ENCODE data around the gene MICU2. TPM values are rescaled to one million over a fixed set of nuclear protein-coding genes. Genes with fewer than 3 reads are reported as not detected.

MICU2 gene
- total and polyA plus RNA-seq, 3 donors from 2014 or later, result 43.2 to 98.9 (median 81.1) TPM

GRCh38 chr13:21541271-21541670 lies 62.7 kb downstream of the MICU2 start:
- TF ChIP-seq CTCF (IDR thresholded peaks at IDR 0.05) (no peak), POLR2A (IDR thresholded peaks at IDR 0.05) (no peak)
- DNase-seq, result no peak
- Histone ChIP-seq H3K27ac (no peak overlapping the region), H3K4me1 (no peaks in the 10 kb centered on the region), H3K27me3 (no peaks in the 10 kb centered on the region), H3K4me3 (no peak overlapping the region), H3K36me3 (ENCODE audit: low read depth, missing control alignments) (no peaks in the 10 kb centered on the region), H3K9me3 (no peaks in the 10 kb centered on the region)
- intact Hi-C loops (cut with DNase I; ENCODE audit: low total_unique reads), result no loop called here

- no peaks in the 10 kb centered on the region for H3K27me3 ChIP-seq
- H3K4me1 ChIP-seq, result no peaks in the 10 kb centered on the region
- no peak for DNase-seq
- H3K9me3 ChIP-seq, result no peaks in the 10 kb centered on the region
- H3K36me3 ChIP-seq (ENCODE audit: low read depth, missing control alignments), result no peaks in the 10 kb centered on the region
- intact Hi-C loops (cut with DNase I; ENCODE audit: low total_unique reads), result no loop called here
- H3K27ac ChIP-seq, result no peak overlapping the region
- TF ChIP-seq CTCF (IDR thresholded peaks at IDR 0.05) (no peak), POLR2A (IDR thresholded peaks at IDR 0.05) (no peak)
- H3K4me3 ChIP-seq, result no peak overlapping the region
These were observed 64.3 kb downstream of the MICU2 start for GRCh38 chr13:21539687-21540086.

- 69 to 88% methylated on average over 1 of the region's 1 CpG for WGBS, 2 donors
- Histone ChIP-seq H3K9me3 (no peaks in the 10 kb centered on the region), H3K27me3 (no peaks in the 10 kb centered on the region), H3K36me3 (ENCODE audit: low read depth, missing control alignments) (no peaks in the 10 kb centered on the region), H3K27ac (no peak overlapping the region), H3K4me1 (no peaks in the 10 kb centered on the region), H3K4me3 (no peak overlapping the region)
- no peak for DNase-seq
- intact Hi-C loops (cut with DNase I; ENCODE audit: low total_unique reads), result no loop called here
- TF ChIP-seq POLR2A (IDR thresholded peaks at IDR 0.05) (no peak), CTCF (IDR thresholded peaks at IDR 0.05) (no peak)
These were observed 65.2 kb downstream of the MICU2 start for GRCh38 chr13:21538753-21539152.

- H3K9me3 ChIP-seq, result no peaks in the 10 kb centered on the region
- no peaks in the 10 kb centered on the region for H3K4me1 ChIP-seq
- no peak for DNase-seq
- no peaks in the 10 kb centered on the region for H3K27me3 ChIP-seq
- intact Hi-C loops (cut with DNase I; ENCODE audit: low total_unique reads), result no loop called here
- H3K4me3 ChIP-seq, result no peak overlapping the region
- H3K27ac ChIP-seq, result no peak overlapping the region
- no peaks in the 10 kb centered on the region for H3K36me3 ChIP-seq (ENCODE audit: low read depth, missing control alignments)
- 95 to 97% methylated on average over 4 of the region's 4 CpGs for WGBS, 2 donors
- no peak for TF ChIP-seq POLR2A (IDR thresholded peaks at IDR 0.05)
These were observed 65.7 kb downstream of the MICU2 start for GRCh38 chr13:21538280-21538679.

- intact Hi-C loops (cut with DNase I; ENCODE audit: low total_unique reads), result no loop called here
- no peak overlapping the region for H3K27ac ChIP-seq
- H3K9me3 ChIP-seq, result no peaks in the 10 kb centered on the region
- TF ChIP-seq CTCF (IDR thresholded peaks at IDR 0.05) (no peak), POLR2A (IDR thresholded peaks at IDR 0.05) (no peak)
- no peaks in the 10 kb centered on the region for H3K36me3 ChIP-seq (ENCODE audit: low read depth, missing control alignments)
- H3K4me1 ChIP-seq, result no peaks in the 10 kb centered on the region
- DNase-seq, result no peak
- H3K4me3 ChIP-seq, result no peak overlapping the region
- WGBS, 2 donors, result 62 to 79% methylated on average over 1 of the region's 1 CpG
- H3K27me3 ChIP-seq, result no peaks in the 10 kb centered on the region
These were observed 66.9 kb downstream of the MICU2 start for GRCh38 chr13:21537105-21537504.
